ENCODE measurements around the gene TSKU.
A peak's percentile ranks its signal among the peaks of the same experiment; 100 is the strongest.

TSKU gene

GRCh38 chr11:76783294-76783895, at the start of gene TSKU:
Gene TSKU, plus strand, starts transcription at chr11:76783356. Its CDS starts 12,261 bp downstream, at chr11:76795617.
- peak; percentile 92 for DNase-seq

GRCh38 chr11:76733906-76734305, 49.2 kb upstream of the TSKU start:
- peak; percentile 88 for DNase-seq

GRCh38 chr11:76734456-76735420, 48.4 kb upstream of the TSKU start:
- peak; percentile 44 for DNase-seq

- no peak for DNase-seq
Measured at GRCh38 chr11:76735841-76736240, 47.3 kb upstream of the TSKU start.

- DNase-seq = no peak
Measured at GRCh38 chr11:76736266-76736665, 46.9 kb upstream of the TSKU start.

GRCh38 chr11:76736773-76737495, 46.2 kb upstream of the TSKU start:
- DNase-seq = no peak

- DNase-seq = no peak
Measured at GRCh38 chr11:76738618-76739240, 44.4 kb upstream of the TSKU start.

- no peak for DNase-seq
Measured at GRCh38 chr11:76739798-76740197, 43.4 kb upstream of the TSKU start.

- no peak for DNase-seq
Measured at GRCh38 chr11:76740772-76741171, 42.4 kb upstream of the TSKU start.

GRCh38 chr11:76742902-76743301, 40.3 kb upstream of the TSKU start:
- DNase-seq = peak; percentile 50

GRCh38 chr11:76744186-76745043, 38.7 kb upstream of the TSKU start:
- peak; percentile 64 for DNase-seq

GRCh38 chr11:76745044-76745376, 38.1 kb upstream of the TSKU start:
- no peak for DNase-seq

- DNase-seq = no peak
Measured at GRCh38 chr11:76745561-76746207, 37.5 kb upstream of the TSKU start.

- no peak for DNase-seq
Measured at GRCh38 chr11:76747153-76747914, 35.8 kb upstream of the TSKU start.

GRCh38 chr11:76747915-76748860, 35.0 kb upstream of the TSKU start:
- no peak for DNase-seq

GRCh38 chr11:76748948-76749347, 34.2 kb upstream of the TSKU start:
- DNase-seq = no peak

- DNase-seq = no peak
Measured at GRCh38 chr11:76750067-76750466, 33.1 kb upstream of the TSKU start.

- no peak for DNase-seq
Measured at GRCh38 chr11:76750746-76751145, 32.4 kb upstream of the TSKU start.

- peak; percentile 65 for DNase-seq
Measured at GRCh38 chr11:76752321-76753143, 30.6 kb upstream of the TSKU start.

Data from eye (tissue), 1 donor.